Fibroblast of gingiva (primary cell): ENCODE results near the gene ICAM1.
"Not testable (repeated sequence)": the region's sequence is repeated elsewhere in the genome, so short reads cannot be mapped to it uniquely, and the experiment has no call there.

Experiments used
- DNase-seq: peaks from one replicate; pipeline ENCODE4 v3.0.0-alpha.2; 2011; ENCODE audit warnings: low read depth

ICAM1 gene

GRCh38 chr19:10274589-10274988 is 3.7 kb downstream of the ICAM1 start:
- no peak for DNase-seq

- no peak for DNase-seq
These were observed 7.1 kb downstream of the ICAM1 start for GRCh38 chr19:10277795-10278589.

GRCh38 chr19:10278935-10279334 is 8.0 kb downstream of the ICAM1 start:
- DNase-seq, result no peak

- DNase-seq, result no peak
These were observed 9.0 kb downstream of the ICAM1 start for GRCh38 chr19:10279737-10280442.

- DNase-seq, result not testable (repeated sequence)
These were observed 11.1 kb downstream of the ICAM1 start for GRCh38 chr19:10282043-10282442.

- DNase-seq, result no peak
These were observed 12.6 kb downstream of the ICAM1 start for GRCh38 chr19:10283301-10284064.

GRCh38 chr19:10284065-10284959 is 13.4 kb downstream of the ICAM1 start:
- no peak for DNase-seq

GRCh38 chr19:10284960-10285278 is 14.0 kb downstream of the ICAM1 start:
- DNase-seq, result no peak

DNA sequence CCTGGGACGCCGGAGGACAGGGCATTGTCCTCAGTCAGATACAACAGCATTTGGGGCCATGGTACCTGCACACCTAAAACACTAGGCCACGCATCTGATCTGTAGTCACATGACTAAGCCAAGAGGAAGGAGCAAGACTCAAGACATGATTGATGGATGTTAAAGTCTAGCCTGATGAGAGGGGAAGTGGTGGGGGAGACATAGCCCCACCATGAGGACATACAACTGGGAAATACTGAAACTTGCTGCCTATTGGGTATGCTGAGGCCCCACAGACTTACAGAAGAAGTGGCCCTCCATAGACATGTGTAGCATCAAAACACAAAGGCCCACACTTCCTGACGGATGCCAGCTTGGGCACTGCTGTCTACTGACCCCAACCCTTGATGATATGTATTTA is 14.5 kb downstream of the ICAM1 start:
- DNase-seq, result no peak

DNA sequence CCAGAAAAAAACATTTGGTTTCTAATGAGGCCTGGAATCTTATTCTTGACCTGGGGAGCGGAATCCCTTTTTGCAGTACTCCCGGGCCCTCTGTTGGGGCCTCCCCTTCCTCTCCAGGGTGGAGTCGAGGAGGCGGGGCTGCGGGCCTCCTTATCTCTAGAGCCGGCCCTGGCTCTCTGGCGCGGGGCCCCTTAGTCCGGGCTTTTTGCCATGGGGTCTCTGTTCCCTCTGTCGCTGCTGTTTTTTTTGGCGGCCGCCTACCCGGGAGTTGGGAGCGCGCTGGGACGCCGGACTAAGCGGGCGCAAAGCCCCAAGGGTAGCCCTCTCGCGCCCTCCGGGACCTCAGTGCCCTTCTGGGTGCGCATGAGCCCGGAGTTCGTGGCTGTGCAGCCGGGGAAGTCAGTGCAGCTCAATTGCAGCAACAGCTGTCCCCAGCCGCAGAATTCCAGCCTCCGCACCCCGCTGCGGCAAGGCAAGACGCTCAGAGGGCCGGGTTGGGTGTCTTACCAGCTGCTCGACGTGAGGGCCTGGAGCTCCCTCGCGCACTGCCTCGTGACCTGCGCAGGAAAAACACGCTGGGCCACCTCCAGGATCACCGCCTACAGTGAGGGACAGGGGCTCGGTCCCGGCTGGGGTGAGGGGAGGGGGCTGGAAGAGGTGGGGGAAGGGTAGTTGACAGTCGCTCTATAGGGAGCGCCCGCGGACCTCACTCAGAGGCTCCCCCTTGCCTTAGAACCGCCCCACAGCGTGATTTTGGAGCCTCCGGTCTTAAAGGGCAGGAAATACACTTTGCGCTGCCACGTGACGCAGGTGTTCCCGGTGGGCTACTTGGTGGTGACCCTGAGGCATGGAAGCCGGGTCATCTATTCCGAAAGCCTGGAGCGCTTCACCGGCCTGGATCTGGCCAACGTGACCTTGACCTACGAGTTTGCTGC is 16.1 kb downstream of the ICAM1 start, which contains the start of gene ICAM4:
Gene ICAM4 (plus strand): TSS at position 153 of the 935 bp plus-strand sequence. CDS start 58 bp downstream, at position 211.
- no peak for DNase-seq

- DNase-seq, result no peak
These were observed 17.8 kb downstream of the ICAM1 start for GRCh38 chr19:10288662-10289166.

DNA sequence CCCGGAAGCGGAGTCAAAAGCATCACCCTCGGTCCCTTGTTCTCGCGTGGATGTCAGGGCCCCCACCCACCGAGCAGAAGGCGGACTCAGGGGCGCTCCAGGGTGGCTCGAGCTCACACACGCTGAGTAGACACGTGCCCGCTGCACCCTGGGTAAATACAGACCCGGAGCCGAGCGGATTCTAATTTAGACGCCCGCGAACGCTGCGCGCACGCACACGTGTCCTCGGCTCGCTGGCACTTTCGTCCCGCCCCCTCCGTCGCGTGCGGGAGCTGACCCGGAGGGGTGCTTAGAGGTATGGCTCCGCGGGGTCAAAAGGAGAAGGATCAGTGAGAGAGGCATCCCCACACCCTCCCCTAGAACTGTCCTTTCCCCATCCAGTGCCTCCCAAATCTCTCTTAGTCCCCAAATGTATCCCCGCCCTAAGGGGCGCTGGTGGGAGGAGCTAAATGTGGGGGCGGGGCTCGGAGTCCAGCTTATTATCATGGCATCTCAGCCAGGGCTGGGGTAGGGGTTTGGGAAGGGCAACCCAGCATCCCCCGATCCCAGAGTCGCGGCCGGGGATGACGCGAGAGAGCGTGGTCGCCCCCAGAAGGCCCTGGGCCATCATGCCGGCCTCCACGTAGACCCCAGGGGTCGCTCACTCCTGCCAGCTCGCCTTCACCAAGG is 18.4 kb downstream of the ICAM1 start:
- no peak for DNase-seq

DNA sequence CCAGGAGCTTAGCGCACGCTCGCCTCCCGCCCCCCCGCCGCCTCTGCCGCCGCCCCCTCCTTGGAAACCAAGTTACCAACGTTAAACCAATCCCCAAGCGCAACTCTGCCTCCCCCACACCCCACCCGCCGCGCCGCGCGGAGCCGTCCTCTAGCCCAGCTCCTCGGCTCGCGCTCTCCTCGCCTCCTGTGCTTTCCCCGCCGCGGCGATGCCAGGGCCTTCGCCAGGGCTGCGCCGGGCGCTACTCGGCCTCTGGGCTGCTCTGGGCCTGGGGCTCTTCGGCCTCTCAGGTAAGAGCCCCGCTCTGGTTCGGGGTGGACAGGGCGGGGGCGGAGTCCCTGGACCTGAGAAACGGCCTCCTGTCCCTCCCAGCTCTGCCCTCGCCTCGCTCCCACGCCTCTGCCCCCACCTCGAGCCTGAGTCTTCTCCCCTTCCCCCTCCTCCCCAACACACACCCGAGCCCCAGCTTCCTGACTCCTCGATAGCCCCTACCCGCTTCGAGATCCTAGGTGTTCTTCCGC is 19.0 kb downstream of the ICAM1 start, which contains the start of gene ICAM5:
Gene ICAM5 (plus strand): TSS at position 117 of the 521 bp plus-strand sequence. CDS start 92 bp downstream, at position 209.
- no peak for DNase-seq

DNA sequence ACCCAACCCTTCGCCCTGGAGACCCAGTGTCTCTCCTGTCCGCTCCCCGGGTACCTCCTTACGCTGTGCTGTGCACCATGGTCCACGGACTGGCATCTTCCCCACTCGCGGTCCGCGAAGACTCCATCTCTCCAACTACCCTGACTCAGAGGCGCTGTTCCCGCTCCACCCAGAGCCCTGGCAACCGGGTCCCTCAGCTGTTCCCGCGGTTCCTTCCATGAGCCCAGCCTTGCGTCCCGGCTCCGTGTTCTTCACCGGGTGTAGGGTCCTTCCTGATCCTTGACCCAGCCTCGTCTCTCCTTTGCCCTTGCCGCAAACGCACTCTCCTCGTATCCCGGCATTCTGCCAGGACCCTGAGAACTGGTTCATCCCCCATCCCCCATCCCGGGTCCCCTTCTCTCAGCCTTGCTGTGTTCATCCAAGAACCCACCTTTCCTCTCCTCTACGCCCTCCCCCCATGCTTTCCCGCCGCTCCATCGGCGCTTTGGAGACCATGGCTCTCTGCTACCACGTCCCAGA is 19.5 kb downstream of the ICAM1 start:
- DNase-seq, result no peak

GRCh38 chr19:10290876-10291553 is 20.1 kb downstream of the ICAM1 start:
- DNase-seq, result peak; percentile 36

DNA sequence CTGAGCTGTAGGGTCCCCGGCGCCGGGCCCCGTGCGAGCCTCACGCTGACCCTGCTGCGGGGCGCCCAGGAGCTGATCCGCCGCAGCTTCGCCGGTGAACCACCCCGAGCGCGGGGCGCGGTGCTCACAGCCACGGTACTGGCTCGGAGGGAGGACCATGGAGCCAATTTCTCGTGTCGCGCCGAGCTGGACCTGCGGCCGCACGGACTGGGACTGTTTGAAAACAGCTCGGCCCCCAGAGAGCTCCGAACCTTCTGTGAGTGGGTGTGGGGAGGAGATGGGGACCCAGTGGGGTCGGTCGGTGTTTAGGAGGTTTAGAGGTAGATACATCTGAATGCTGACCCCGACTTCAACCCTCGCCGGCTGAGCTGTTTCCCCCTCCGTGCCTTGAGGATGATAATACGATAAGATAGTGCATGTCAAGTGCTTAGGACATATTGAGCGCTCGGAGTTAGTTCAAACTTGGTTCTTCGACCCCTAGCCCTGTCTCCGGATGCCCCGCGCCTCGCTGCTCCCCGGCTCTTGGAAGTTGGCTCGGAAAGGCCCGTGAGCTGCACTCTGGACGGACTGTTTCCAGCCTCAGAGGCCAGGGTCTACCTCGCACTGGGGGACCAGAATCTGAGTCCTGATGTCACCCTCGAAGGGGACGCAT is 20.8 kb downstream of the ICAM1 start:
- DNase-seq, result no peak

DNA sequence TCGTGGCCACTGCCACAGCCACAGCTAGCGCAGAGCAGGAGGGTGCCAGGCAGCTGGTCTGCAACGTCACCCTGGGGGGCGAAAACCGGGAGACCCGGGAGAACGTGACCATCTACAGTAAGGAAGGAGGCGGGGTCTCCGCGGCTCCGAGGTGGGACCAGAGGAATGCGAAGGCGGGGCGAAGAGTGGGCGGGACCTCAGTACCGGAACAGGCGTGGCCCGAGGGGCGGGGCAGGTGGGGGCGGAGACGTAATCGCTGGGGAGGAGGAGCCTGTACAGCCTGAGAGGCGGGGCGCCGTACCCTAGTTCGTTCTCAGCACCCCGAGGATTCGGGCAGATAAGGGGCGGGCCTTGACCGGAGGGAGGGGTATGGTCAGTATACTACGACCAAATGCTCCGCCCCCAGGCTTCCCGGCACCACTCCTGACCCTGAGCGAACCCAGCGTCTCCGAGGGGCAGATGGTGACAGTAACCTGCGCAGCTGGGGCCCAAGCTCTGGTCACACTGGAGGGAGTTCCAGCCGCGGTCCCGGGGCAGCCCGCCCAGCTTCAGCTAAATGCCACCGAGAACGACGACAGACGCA is 21.4 kb downstream of the ICAM1 start:
- peak; percentile 60 for DNase-seq
